ENCODE results near the gene HMGB3. TPM values are rescaled to one million over a fixed set of nuclear protein-coding genes. Genes with fewer than 3 reads are reported as not detected.
"Not testable (repeated sequence)": the region's sequence is repeated elsewhere in the genome, so short reads cannot be mapped to it uniquely, and the experiment has no call there.

HMGB3 gene
- total RNA-seq, 1 experiment from 2014 or later = 395 TPM

GRCh38 chrX:150984169-150984824 lies 1.2 kb downstream of the HMGB3 start:
- POLR2A ChIA-PET = no interaction called here
- no peak for DNase-seq (ENCODE audit: low spot score)

DNA sequence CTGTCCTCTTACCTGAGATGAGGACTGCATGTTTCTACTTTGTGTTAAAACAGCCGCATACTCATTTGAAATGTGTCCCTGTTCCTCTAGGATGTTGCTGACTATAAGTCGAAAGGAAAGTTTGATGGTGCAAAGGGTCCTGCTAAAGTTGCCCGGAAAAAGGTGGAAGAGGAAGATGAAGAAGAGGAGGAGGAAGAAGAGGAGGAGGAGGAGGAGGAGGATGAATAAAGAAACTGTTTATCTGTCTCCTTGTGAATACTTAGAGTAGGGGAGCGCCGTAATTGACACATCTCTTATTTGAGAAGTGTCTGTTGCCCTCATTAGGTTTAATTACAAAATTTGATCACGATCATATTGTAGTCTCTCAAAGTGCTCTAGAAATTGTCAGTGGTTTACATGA lies 4.6 kb downstream of the HMGB3 start:
- Mint-ChIP-seq H3K36me3 (peaks cover 35% of the 10 kb centered on the region), H3K4me1 (peaks cover 26% of the 10 kb centered on the region)
- H3K4me3 Mint-ChIP-seq; ATAC-seq; POLR2A ChIA-PET; H3K27ac Mint-ChIP-seq; H3K9me3 Mint-ChIP-seq; CTCF ChIA-PET; DNase-seq (ENCODE audit: low spot score); H3K27me3 Mint-ChIP-seq (ENCODE audit: low read depth): not testable (repeated sequence)

More at GRCh38 chrX:150984169-150984824, 1.2 kb downstream of the HMGB3 start:
- Mint-ChIP-seq H3K9me3 (no peaks in the 10 kb centered on the region), H3K4me3 (peak overlapping the region; percentile 85), H3K27ac (peak overlapping the region; percentile 92), H3K27me3 (ENCODE audit: low read depth) (peaks cover 8% of the 10 kb centered on the region), H3K36me3 (peaks cover 35% of the 10 kb centered on the region), H3K4me1 (peaks cover 28% of the 10 kb centered on the region)
- CTCF ChIA-PET = interaction anchor here (1.2 kb wide), 1 partner anchor 212 kb away, joined by 4 read pairs; no protein-coding TSS in a partner anchor
- ATAC-seq = no peak
- no peak for TF ChIP-seq USF2 (CRISPR knock-in tag; IDR thresholded peaks at IDR 0.05)
- no peak for TF ChIP-seq ESRRA (CRISPR knock-in tag; IDR thresholded peaks at IDR 0.05; ENCODE audit: borderline replicate concordance)
- no peak for TF ChIP-seq JAZF1 (CRISPR knock-in tag; IDR thresholded peaks at IDR 0.05)
- TF ChIP-seq, protein P1, sequence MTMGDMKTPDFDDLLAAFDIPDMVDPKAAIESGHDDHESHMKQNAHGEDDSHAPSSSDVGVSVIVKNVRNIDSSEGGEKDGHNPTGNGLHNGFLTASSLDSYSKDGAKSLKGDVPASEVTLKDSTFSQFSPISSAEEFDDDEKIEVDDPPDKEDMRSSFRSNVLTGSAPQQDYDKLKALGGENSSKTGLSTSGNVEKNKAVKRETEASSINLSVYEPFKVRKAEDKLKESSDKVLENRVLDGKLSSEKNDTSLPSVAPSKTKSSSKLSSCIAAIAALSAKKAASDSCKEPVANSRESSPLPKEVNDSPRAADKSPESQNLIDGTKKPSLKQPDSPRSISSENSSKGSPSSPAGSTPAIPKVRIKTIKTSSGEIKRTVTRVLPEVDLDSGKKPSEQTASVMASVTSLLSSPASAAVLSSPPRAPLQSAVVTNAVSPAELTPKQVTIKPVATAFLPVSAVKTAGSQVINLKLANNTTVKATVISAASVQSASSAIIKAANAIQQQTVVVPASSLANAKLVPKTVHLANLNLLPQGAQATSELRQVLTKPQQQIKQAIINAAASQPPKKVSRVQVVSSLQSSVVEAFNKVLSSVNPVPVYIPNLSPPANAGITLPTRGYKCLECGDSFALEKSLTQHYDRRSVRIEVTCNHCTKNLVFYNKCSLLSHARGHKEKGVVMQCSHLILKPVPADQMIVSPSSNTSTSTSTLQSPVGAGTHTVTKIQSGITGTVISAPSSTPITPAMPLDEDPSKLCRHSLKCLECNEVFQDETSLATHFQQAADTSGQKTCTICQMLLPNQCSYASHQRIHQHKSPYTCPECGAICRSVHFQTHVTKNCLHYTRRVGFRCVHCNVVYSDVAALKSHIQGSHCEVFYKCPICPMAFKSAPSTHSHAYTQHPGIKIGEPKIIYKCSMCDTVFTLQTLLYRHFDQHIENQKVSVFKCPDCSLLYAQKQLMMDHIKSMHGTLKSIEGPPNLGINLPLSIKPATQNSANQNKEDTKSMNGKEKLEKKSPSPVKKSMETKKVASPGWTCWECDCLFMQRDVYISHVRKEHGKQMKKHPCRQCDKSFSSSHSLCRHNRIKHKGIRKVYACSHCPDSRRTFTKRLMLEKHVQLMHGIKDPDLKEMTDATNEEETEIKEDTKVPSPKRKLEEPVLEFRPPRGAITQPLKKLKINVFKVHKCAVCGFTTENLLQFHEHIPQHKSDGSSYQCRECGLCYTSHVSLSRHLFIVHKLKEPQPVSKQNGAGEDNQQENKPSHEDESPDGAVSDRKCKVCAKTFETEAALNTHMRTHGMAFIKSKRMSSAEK (CRISPR knock-in tag; IDR thresholded peaks at IDR 0.05; ENCODE audit: borderline replicate concordance) = no peak
- no peak for TF ChIP-seq GTF2I (CRISPR knock-in tag; conservative IDR thresholded peaks at IDR 0.05)
- TF ChIP-seq MXD4 (CRISPR knock-in tag; IDR thresholded peaks at IDR 0.05; ENCODE audit: borderline replicate concordance) = no peak
- no peak for TF ChIP-seq ATF3 (CRISPR knock-in tag; conservative IDR thresholded peaks at IDR 0.05)
- TF ChIP-seq SMAD4 (CRISPR knock-in tag; IDR thresholded peaks at IDR 0.05) = no peak
- TF ChIP-seq SP1 (CRISPR knock-in tag; conservative IDR thresholded peaks at IDR 0.05) = no peak
- no peak for TF ChIP-seq HMGXB4 (CRISPR knock-in tag; IDR thresholded peaks at IDR 0.05)
- TF ChIP-seq ZNF232 (CRISPR knock-in tag; IDR thresholded peaks at IDR 0.05) = no peak
- no peak for TF ChIP-seq IRF1 (CRISPR knock-in tag; IDR thresholded peaks at IDR 0.05)

GRCh38 chrX:150989420-150989819 lies 6.3 kb downstream of the HMGB3 start:
- Mint-ChIP-seq H3K9me3 (no peaks in the 10 kb centered on the region), H3K27me3 (ENCODE audit: low read depth) (no peaks in the 10 kb centered on the region; the same call in 1 of the 2 replicates), H3K27ac (no peak overlapping the region), H3K36me3 (peaks cover 35% of the 10 kb centered on the region), H3K4me3 (no peak overlapping the region), H3K4me1 (peaks cover 26% of the 10 kb centered on the region)
- CTCF ChIA-PET = interaction anchor here (1.6 kb wide), 1 partner anchor 217 kb away, joined by 9 read pairs; no protein-coding TSS in a partner anchor
- 0 out of 2 replicates have a peak, but pooled peaks have one; percentile 5 for ATAC-seq
- POLR2A ChIA-PET = interaction anchor here (1.3 kb wide), 1 partner anchor 217 kb away, joined by 3 read pairs; no protein-coding TSS in a partner anchor
- no peak for DNase-seq (ENCODE audit: low spot score)
- TF ChIP-seq, protein P2, sequence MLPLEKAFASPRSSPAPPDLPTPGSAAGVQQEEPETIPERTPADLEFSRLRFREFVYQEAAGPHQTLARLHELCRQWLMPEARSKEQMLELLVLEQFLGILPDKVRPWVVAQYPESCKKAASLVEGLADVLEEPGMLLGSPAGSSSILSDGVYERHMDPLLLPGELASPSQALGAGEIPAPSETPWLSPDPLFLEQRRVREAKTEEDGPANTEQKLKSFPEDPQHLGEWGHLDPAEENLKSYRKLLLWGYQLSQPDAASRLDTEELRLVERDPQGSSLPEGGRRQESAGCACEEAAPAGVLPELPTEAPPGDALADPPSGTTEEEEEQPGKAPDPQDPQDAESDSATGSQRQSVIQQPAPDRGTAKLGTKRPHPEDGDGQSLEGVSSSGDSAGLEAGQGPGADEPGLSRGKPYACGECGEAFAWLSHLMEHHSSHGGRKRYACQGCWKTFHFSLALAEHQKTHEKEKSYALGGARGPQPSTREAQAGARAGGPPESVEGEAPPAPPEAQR (CRISPR knock-in tag; IDR thresholded peaks at IDR 0.05) = no peak
- TF ChIP-seq PRRX2 (CRISPR knock-in tag; IDR thresholded peaks at IDR 0.05) = 0 out of 2 replicates have a peak, but pooled peaks have one; percentile 14
- TF ChIP-seq IRF1 (CRISPR knock-in tag; IDR thresholded peaks at IDR 0.05) = no peak
- no peak for TF ChIP-seq HMGXB4 (CRISPR knock-in tag; IDR thresholded peaks at IDR 0.05)
- no peak for TF ChIP-seq RORB (CRISPR knock-in tag; IDR thresholded peaks at IDR 0.05)

All from WTC11 (cell line).